Right ventricle myocardium inferior (tissue), 1 donor: ENCODE data around the gene ADGRE3. TPM values are rescaled to one million over a fixed set of nuclear protein-coding genes. Genes with fewer than 3 reads are reported as not detected.

Experiments used
- ATAC-seq: fragments of 200-7000 bp; cut with Tn5 transposase; one replicate; pipeline ENCODE4 v1.9.1; 2020; ENCODE audit warnings: mild to moderate bottlenecking, moderate library complexity
- DNase-seq: peaks from one replicate; pipeline ENCODE4 v3.0.0; 2021; ENCODE audit errors: missing footprints
- intact Hi-C: fragments of 100-400 bp; cut with DNase I; formaldehyde crosslinking; loops from one replicate; pipeline ENCODE4 v1.11.0; 2022
- long read RNA-seq: library from polyadenylated mRNA; unstranded; transcript quantifications from one replicate; pipeline ENCODE4 v2.0.0, GENCODE V29; 2021
- total RNA-seq: library from RNA; stranded (reverse); fragmentation: NEBNext Ultra II Directional; extraction: Animal tissue kit (Norgen Biotek cat#: 25700); gene quantifications from one replicate; pipeline ENCODE4 v1.2.1, GENCODE V29; 2021
- donor health status: DM: no; HTN: yes; CAD: no; lungs with severe emphysema.

Gene ADGRE3, protein sequence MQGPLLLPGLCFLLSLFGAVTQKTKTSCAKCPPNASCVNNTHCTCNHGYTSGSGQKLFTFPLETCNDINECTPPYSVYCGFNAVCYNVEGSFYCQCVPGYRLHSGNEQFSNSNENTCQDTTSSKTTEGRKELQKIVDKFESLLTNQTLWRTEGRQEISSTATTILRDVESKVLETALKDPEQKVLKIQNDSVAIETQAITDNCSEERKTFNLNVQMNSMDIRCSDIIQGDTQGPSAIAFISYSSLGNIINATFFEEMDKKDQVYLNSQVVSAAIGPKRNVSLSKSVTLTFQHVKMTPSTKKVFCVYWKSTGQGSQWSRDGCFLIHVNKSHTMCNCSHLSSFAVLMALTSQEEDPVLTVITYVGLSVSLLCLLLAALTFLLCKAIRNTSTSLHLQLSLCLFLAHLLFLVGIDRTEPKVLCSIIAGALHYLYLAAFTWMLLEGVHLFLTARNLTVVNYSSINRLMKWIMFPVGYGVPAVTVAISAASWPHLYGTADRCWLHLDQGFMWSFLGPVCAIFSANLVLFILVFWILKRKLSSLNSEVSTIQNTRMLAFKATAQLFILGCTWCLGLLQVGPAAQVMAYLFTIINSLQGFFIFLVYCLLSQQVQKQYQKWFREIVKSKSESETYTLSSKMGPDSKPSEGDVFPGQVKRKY
- 0.11 TPM for total RNA-seq
- long read RNA-seq: 0 reads

DNA sequence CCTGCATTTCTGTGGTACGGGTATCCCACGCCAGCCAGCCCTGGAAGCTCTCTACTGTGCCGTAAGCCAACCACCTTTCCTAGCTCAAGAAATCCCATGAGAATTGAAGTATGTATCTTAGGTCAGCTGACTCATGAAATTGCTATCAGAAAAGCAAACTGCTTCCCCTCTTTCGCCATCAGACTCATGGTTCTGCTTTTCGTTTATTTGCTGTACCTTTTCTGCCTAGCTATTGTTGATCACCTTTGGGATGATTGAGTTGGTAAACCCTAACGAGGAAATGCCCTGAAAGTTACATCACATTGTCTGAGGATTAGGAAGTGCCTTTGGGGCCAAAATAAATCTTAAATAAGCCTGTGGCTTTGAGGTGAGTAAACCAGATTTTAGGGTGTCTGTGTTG is at the start of gene ADGRE3:
Gene ADGRE3 (minus strand): TSS at position 81 of the 400 bp plus-strand sequence. CDS start 74 bp downstream, at position 7.
- intact Hi-C loops: no loop called here
- DNase-seq (no peak), ATAC-seq (no peak)

- DNase-seq: no peak
- intact Hi-C loops: no loop called here
- ATAC-seq: no peak
Observed at GRCh38 chr19:14722127-14722526, 47.5 kb upstream of the ADGRE3 start.

GRCh38 chr19:14719162-14719561 is 44.5 kb upstream of the ADGRE3 start:
- no peak for DNase-seq
- intact Hi-C loops: no loop called here
- no peak for ATAC-seq

GRCh38 chr19:14718522-14719116 is 44.0 kb upstream of the ADGRE3 start:
- DNase-seq: no peak
- ATAC-seq: no peak
- intact Hi-C loops: no loop called here

DNA sequence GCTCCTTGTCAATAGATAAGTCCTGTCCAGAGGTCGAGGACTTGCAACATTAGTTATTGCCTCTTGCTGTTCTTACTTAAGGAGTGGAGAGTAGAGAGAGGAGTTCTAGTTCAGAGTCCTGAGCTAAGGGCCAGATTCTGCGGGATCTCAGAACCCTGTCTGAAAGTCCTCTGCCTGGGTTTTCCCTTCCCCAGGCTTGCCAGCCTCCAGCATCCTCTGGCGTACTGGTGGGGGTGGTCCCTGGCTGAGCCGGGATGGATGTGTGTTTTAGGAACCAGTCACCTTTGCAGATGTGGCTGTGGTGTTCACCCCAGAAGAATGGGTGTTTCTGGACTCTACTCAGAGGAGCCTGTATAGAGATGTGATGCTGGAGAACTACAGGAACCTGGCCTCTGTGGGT is 41.2 kb upstream of the ADGRE3 start:
- no peak for DNase-seq
- no peak for ATAC-seq
- intact Hi-C loops: no loop called here

DNA sequence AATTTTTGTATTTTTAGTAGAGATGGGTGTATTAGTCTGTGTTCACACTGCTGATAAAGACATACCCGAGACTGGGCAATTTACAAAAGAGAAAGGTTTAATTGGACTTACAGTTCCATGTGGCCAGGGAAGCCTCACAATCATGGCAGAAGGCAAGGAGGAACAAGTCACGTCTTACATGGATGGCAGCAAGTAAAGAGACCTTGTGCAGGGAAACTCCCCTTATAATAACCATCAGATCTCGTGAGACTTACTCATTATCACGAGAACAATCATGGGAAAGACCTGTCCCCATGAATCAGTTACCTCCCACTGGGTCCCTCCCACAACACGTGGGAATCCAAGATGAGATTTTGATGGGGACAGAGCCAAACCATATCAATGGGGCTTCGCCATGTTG is 29.8 kb upstream of the ADGRE3 start:
- intact Hi-C loops: no loop called here
- DNase-seq (no peak), ATAC-seq (no peak)

GRCh38 chr19:14703833-14704232 is 29.2 kb upstream of the ADGRE3 start:
- DNase-seq (no peak), ATAC-seq (no peak)

GRCh38 chr19:14700711-14701375 is 26.2 kb upstream of the ADGRE3 start:
- intact Hi-C loops: no loop called here
- ATAC-seq (no peak), DNase-seq (no peak)

More at GRCh38 chr19:14703833-14704232, 29.2 kb upstream of the ADGRE3 start:
- intact Hi-C loops: no loop called here

- ATAC-seq (no peak), DNase-seq (no peak)
- intact Hi-C loops: no loop called here
Observed at GRCh38 chr19:14699641-14700040, 25.0 kb upstream of the ADGRE3 start.

- intact Hi-C loops: no loop called here
- DNase-seq: no peak
- no peak for ATAC-seq
Observed at GRCh38 chr19:14695471-14695870, 20.8 kb upstream of the ADGRE3 start.

GRCh38 chr19:14694641-14695266 is 20.1 kb upstream of the ADGRE3 start:
- no peak for ATAC-seq
- DNase-seq: no peak
- intact Hi-C loops: no loop called here

DNA sequence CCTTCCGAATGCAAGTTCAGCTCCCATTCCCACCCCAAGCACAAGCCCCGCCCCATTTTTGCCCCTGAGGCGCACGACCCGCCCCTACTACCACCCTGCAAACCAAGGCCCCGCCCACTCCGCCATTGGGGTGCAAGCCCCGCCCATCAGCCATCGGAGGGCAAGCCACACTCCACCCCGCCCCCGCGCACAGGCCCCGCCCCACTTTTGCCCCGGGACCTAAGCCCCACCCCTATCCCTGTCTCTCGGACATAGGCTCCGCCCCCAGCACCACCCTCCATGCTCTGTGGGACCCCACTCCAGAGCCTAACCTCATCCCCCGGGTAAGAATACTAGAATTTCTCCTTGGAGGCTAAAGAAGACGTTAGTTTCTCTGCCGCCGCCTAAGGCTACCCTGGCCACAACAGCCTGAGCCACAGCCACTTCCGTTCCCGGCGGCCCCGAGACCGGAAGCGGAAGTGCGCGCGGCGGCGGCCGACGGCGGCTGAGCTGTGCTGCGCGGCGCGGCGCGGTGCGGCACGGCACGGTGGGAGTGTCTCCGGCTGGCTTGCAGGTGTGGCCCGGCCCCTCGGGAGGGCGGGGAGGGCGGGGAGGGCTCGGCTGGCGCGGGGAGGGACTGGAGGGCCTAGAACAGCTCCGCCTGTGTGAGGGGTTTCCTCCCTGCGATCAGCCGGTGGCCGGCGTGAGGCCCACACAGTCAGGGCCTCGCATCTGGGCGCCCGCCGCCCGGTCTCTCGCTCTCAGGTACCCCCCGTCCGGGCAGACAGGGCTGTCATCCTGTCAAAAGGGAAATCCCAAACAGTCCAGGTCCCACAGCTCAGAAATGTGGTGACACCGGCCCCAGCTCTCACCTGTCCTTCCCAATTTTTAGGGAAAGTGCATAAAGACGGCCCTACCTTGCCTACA is 15.2 kb upstream of the ADGRE3 start, which contains the start of gene ZNF333:
Gene ZNF333 (plus strand): TSS at position 451 of the 906 bp plus-strand sequence. CDS start 3,444 bp downstream, outside the sequence.
- DNase-seq: peak; percentile 99
- intact Hi-C loops: loop anchor here (2.0 kb wide), 1 partner anchor 117 kb away; the partner anchor contains the start of gene NDUFB7
- peak; percentile 99 for ATAC-seq

- intact Hi-C loops: no loop called here
- DNase-seq (peak; percentile 73), ATAC-seq (no peak)
Observed at GRCh38 chr19:14686411-14686810, 11.8 kb upstream of the ADGRE3 start.

DNA sequence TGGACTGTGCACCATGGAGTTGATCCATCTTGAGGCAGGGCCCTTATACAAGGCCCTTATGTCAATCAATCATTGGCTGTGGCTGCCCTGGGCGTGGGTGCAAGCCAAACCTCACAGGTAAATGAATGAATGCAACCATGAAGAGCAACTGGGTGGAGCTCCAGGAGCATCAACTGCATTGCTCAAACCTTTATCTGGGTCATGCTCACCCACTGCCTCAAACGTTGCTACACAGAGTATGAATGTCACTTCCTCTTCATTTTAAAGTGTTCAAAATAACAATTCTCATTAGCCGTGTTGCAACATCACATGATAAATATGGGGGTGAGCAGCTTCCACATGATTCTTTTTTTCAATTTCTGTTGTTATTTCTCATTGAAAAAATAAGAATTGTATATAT is 8.8 kb upstream of the ADGRE3 start:
- DNase-seq (no peak), ATAC-seq (no peak)
- intact Hi-C loops: no loop called here

DNA sequence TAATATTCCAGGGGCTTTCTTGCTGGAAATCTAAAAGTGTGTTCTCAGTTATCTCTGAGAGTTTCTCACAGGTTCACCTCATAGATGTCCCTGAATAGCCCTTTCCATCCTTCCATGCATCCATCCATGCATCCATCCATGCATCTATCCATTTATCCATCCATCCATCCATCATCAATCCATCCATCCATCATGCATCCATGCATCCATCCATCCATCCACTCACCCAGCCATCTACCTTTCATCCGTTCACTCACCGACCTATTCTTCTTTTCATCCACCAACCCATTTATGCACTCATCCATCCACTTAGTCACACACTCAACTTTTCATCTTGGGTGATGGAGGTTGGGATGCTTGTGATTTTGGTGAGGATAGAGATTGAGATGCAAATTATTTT is 7.4 kb upstream of the ADGRE3 start:
- intact Hi-C loops: no loop called here
- DNase-seq (no peak), ATAC-seq (no peak)

DNA sequence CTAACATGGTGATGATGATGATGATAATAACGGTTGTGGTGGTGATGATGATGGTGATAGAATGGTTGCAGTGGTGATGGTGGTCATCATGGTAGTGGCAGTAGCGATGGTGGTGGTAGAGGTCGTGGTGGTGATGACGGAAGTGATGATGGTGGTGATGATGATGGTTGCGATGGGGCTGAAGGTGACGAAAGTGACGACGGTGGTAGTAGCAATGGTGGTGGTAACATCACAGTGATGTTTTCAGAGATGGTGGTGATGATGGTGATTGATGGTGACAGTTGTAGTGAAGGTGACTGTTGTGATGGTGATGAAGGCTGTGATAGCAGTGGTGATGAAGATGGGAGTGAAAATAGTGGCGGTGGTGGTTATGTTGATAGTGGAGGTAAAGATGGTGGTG is 3.6 kb upstream of the ADGRE3 start:
- ATAC-seq (no peak), DNase-seq (no peak)
- intact Hi-C loops: no loop called here

- intact Hi-C loops: no loop called here
- ATAC-seq: no peak
- DNase-seq: no peak
Observed at GRCh38 chr19:14677464-14677863, 2.8 kb upstream of the ADGRE3 start.

DNA sequence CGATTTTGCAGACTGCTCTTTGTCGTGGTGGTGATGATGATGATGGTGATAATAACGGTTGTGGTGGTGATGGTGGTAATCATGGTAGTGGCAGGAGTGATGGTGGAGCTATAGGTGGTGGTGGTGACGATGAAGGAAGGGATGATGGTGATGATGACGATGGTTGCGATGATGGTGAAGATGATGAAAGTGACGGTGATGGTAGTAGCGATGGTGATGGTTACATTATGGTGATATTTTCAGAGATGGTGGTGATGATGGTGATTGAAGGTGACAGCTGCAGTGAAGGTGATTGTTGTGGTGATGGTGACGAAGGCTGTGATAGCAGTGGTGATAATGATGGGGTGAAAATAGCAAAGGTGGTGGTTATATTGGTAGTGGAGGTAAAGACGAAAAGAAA is 2.1 kb upstream of the ADGRE3 start:
- DNase-seq: no peak
- intact Hi-C loops: no loop called here
- no peak for ATAC-seq
